WTC11 (cell line): ENCODE measurements around the gene EIF3M. TPM values are rescaled to one million over a fixed set of nuclear protein-coding genes. Genes with fewer than 3 reads are reported as not detected.

Source experiments
- ATAC-seq: fragments of 200-7000 bp; cut with Tn5 transposase; 2 replicates; pipeline ENCODE4 v1.10.0; 2021; ENCODE audit warnings: mild to moderate bottlenecking, moderate library complexity
- CTCF ChIA-PET: fragments of 300-600 bp; sonication (Branson Sonifier 250); formaldehyde crosslinking; loops from one replicate; lab custom pipeline; 2021; ENCODE audit warnings: antibody characterized with exemption; lab: Charles Lee
- POLR2A ChIA-PET: fragments of 350-600 bp; sonication (Branson Sonifier 250); formaldehyde crosslinking; loops from one replicate; lab custom pipeline; 2021; ENCODE audit warnings: antibody characterized with exemption; lab: Charles Lee
- DNase-seq: peaks from one replicate; pipeline ENCODE4 v3.0.0; 2021; ENCODE audit warnings: low spot score
- H3K27ac Mint-ChIP-seq: 2 replicates; pipeline ENCODE4 v1.8.0; 2021; ENCODE audit warnings: mixed read lengths
- H3K27me3 Mint-ChIP-seq: 2 replicates; pipeline ENCODE4 v1.8.0; 2021; ENCODE audit warnings: low read depth, mild to moderate bottlenecking, moderate library complexity, mixed read lengths
- H3K36me3 Mint-ChIP-seq: 2 replicates; pipeline ENCODE4 v1.8.0; 2021; ENCODE audit warnings: mixed read lengths
- H3K4me1 Mint-ChIP-seq: 2 replicates; pipeline ENCODE4 v1.8.0; 2022; ENCODE audit warnings: mixed read lengths
- H3K4me3 Mint-ChIP-seq: 2 replicates; pipeline ENCODE4 v1.8.0; 2021; ENCODE audit warnings: mild to moderate bottlenecking, moderate library complexity, mixed read lengths
- H3K9me3 Mint-ChIP-seq: 2 replicates; pipeline ENCODE4 v1.8.0; 2021; ENCODE audit warnings: mixed read lengths
- CBFB ChIP-seq: sonication (generic); formaldehyde crosslinking; IDR thresholded peaks from 2 replicates; pipeline ENCODE4 v1.8.1; 2022; ENCODE audit warnings: mild to moderate bottlenecking, low read depth, missing genetic modification reagents
- ESRRA ChIP-seq: sonication (generic); formaldehyde crosslinking; IDR thresholded peaks from 2 replicates; pipeline ENCODE4 v1.8.1; 2022; ENCODE audit warnings: mild to moderate bottlenecking, missing genetic modification reagents, borderline replicate concordance
- FOXP1 ChIP-seq: sonication (generic); formaldehyde crosslinking; IDR thresholded peaks from 2 replicates; pipeline ENCODE4 v1.8.0; 2022; ENCODE audit warnings: missing genetic modification reagents, mild to moderate bottlenecking, moderate library complexity, borderline replicate concordance
- GRHL2 ChIP-seq: fragments of 250-450 bp; sonication (Bioruptor Pico); IDR thresholded peaks from 2 replicates; pipeline ENCODE4 v1.8.0; 2022; ENCODE audit warnings: mild to moderate bottlenecking, moderate library complexity; ENCODE audit not compliant: insufficient replicate concordance, severe bottlenecking
- JUN ChIP-seq: sonication (generic); formaldehyde crosslinking; IDR thresholded peaks from 2 replicates; pipeline ENCODE4 v1.8.0; 2023; ENCODE audit warnings: mild to moderate bottlenecking, missing genetic modification reagents
- NFE2L1 ChIP-seq: sonication (generic); formaldehyde crosslinking; IDR thresholded peaks from 2 replicates; pipeline ENCODE4 v1.8.1; 2023; ENCODE audit warnings: missing genetic modification reagents
- OVOL2 ChIP-seq: fragments of 250-450 bp; sonication (Bioruptor Pico); IDR thresholded peaks from 2 replicates; pipeline ENCODE4 v1.9.0; 2021; ENCODE audit warnings: mild to moderate bottlenecking, borderline replicate concordance
- RORB ChIP-seq: fragments of 250-450 bp; sonication (Bioruptor Pico); IDR thresholded peaks from 2 replicates; pipeline ENCODE4 v1.9.0; 2021; ENCODE audit warnings: mild to moderate bottlenecking
- SMAD4 ChIP-seq: sonication (generic); formaldehyde crosslinking; IDR thresholded peaks from 2 replicates; pipeline ENCODE4 v1.8.0; 2022; ENCODE audit warnings: mild to moderate bottlenecking, missing genetic modification reagents
- TEAD4 ChIP-seq: sonication (generic); formaldehyde crosslinking; IDR thresholded peaks from 2 replicates; pipeline ENCODE4 v1.8.0; 2022; ENCODE audit warnings: mild to moderate bottlenecking, missing genetic modification reagents
- ZBTB21 ChIP-seq: sonication (generic); formaldehyde crosslinking; IDR thresholded peaks from 2 replicates; pipeline ENCODE4 v1.8.1; 2023; ENCODE audit warnings: mild to moderate bottlenecking, missing genetic modification reagents, borderline replicate concordance
- ZNF138 ChIP-seq: sonication (generic); formaldehyde crosslinking; conservative IDR thresholded peaks from 2 replicates; pipeline ENCODE4 v1.8.1; 2022; ENCODE audit warnings: mild to moderate bottlenecking, moderate library complexity, missing genetic modification reagents
- ZNF232 ChIP-seq: sonication (generic); formaldehyde crosslinking; IDR thresholded peaks from 2 replicates; pipeline ENCODE4 v1.8.0; 2022; ENCODE audit warnings: mild to moderate bottlenecking, missing genetic modification reagents
- ZNF263 ChIP-seq: sonication (generic); formaldehyde crosslinking; IDR thresholded peaks from 2 replicates; pipeline ENCODE4 v1.8.1; 2022; ENCODE audit warnings: low read depth, mild to moderate bottlenecking, moderate library complexity, missing genetic modification reagents
- ZNF532 ChIP-seq: fragments of 250-450 bp; sonication (Bioruptor Pico); IDR thresholded peaks from 2 replicates; pipeline ENCODE4 v1.9.0; 2021; ENCODE audit warnings: mild to moderate bottlenecking, borderline replicate concordance
- ZNF671 ChIP-seq: fragments of 250-450 bp; sonication (Bioruptor Pico); IDR thresholded peaks from 2 replicates; pipeline ENCODE4 v1.8.0; 2021; ENCODE audit warnings: mild to moderate bottlenecking
- total RNA-seq: library from RNA; stranded (reverse); gene quantifications from 3 replicates; pipeline ENCODE4 v1.2.3, GENCODE V29; 2021
- TF ChIP-seq, protein P1 (sequence below): sonication (generic); formaldehyde crosslinking; IDR thresholded peaks from 2 replicates; pipeline ENCODE4 v1.8.0; 2023; ENCODE audit warnings: missing genetic modification reagents, mild to moderate bottlenecking, borderline replicate concordance
- TF ChIP-seq, protein P2 (sequence below): sonication (generic); formaldehyde crosslinking; IDR thresholded peaks from 2 replicates; pipeline ENCODE4 v1.8.1; 2023; ENCODE audit warnings: mild to moderate bottlenecking, missing genetic modification reagents
- TF ChIP-seq, protein P3 (sequence below): sonication (generic); formaldehyde crosslinking; IDR thresholded peaks from 2 replicates; pipeline ENCODE4 v1.8.1; 2022; ENCODE audit warnings: missing genetic modification reagents, borderline replicate concordance

EIF3M gene
- total RNA-seq, 1 experiment from 2014 or later, result 365 TPM

DNA sequence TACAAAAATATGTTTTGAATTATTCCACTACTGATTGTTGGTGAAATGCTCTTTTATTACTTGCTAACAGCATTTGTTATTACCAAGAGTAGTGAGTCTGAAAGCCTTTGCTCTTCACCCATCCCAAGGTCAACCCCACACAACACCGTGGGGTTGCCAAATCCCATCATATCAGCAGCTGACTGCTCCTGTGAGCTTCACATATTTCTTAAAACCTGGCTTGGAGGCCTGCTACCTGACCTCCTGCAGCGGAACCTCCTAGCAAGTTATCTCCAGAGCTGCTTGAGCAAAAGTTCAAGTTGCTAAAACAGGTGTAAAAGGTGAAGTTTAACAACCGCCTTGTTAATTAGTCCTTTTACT is 20.1 kb upstream of the EIF3M start (continued):
- TF ChIP-seq, protein P1, sequence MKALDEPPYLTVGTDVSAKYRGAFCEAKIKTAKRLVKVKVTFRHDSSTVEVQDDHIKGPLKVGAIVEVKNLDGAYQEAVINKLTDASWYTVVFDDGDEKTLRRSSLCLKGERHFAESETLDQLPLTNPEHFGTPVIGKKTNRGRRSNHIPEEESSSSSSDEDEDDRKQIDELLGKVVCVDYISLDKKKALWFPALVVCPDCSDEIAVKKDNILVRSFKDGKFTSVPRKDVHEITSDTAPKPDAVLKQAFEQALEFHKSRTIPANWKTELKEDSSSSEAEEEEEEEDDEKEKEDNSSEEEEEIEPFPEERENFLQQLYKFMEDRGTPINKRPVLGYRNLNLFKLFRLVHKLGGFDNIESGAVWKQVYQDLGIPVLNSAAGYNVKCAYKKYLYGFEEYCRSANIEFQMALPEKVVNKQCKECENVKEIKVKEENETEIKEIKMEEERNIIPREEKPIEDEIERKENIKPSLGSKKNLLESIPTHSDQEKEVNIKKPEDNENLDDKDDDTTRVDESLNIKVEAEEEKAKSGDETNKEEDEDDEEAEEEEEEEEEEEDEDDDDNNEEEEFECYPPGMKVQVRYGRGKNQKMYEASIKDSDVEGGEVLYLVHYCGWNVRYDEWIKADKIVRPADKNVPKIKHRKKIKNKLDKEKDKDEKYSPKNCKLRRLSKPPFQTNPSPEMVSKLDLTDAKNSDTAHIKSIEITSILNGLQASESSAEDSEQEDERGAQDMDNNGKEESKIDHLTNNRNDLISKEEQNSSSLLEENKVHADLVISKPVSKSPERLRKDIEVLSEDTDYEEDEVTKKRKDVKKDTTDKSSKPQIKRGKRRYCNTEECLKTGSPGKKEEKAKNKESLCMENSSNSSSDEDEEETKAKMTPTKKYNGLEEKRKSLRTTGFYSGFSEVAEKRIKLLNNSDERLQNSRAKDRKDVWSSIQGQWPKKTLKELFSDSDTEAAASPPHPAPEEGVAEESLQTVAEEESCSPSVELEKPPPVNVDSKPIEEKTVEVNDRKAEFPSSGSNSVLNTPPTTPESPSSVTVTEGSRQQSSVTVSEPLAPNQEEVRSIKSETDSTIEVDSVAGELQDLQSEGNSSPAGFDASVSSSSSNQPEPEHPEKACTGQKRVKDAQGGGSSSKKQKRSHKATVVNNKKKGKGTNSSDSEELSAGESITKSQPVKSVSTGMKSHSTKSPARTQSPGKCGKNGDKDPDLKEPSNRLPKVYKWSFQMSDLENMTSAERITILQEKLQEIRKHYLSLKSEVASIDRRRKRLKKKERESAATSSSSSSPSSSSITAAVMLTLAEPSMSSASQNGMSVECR (CRISPR knock-in tag), result no peak
- no peak for TF ChIP-seq FOXP1 (CRISPR knock-in tag)
- TF ChIP-seq, protein P2, sequence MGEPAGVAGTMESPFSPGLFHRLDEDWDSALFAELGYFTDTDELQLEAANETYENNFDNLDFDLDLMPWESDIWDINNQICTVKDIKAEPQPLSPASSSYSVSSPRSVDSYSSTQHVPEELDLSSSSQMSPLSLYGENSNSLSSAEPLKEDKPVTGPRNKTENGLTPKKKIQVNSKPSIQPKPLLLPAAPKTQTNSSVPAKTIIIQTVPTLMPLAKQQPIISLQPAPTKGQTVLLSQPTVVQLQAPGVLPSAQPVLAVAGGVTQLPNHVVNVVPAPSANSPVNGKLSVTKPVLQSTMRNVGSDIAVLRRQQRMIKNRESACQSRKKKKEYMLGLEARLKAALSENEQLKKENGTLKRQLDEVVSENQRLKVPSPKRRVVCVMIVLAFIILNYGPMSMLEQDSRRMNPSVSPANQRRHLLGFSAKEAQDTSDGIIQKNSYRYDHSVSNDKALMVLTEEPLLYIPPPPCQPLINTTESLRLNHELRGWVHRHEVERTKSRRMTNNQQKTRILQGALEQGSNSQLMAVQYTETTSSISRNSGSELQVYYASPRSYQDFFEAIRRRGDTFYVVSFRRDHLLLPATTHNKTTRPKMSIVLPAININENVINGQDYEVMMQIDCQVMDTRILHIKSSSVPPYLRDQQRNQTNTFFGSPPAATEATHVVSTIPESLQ, result no peak
- no peak for TF ChIP-seq GRHL2 (CRISPR knock-in tag)
- TF ChIP-seq ZNF232 (CRISPR knock-in tag), result no peak
- TF ChIP-seq SMAD4 (CRISPR knock-in tag), result no peak
- no peak for TF ChIP-seq ZNF671 (CRISPR knock-in tag)
- TF ChIP-seq TEAD4 (CRISPR knock-in tag), result no peak
- no peak for TF ChIP-seq ZNF138

DNA sequence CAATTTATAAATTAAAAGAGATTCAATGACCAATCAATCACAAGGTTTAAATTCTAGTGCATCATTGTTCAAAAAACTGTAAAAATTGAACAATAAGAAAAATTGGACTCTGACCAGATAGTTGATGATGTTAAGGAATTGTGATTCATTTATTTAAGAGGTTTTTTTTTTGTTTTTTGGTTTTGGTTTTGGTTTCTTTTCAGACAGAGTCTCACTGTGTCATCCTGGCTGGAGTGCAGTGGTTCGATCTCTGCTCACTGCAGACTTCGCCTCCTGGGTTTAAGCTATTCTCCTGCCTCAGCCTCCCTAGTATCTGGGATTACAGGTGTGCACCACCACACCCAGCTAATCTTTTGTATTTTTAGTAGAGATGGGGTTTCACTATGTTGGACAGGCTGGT is 17.1 kb upstream of the EIF3M start:
- no peak for TF ChIP-seq ZBTB21 (CRISPR knock-in tag)
- H3K4me3 Mint-ChIP-seq, result no peak overlapping the region
- H3K27me3 Mint-ChIP-seq, result peaks cover 13% of the 10 kb centered on the region
- no peak overlapping the region for H3K27ac Mint-ChIP-seq
- no peaks in the 10 kb centered on the region for H3K9me3 Mint-ChIP-seq
- peaks cover 12% of the 10 kb centered on the region for H3K4me1 Mint-ChIP-seq
- DNase-seq, result no peak
- POLR2A ChIA-PET, result no interaction called here
- CTCF ChIA-PET, result no interaction called here
- no peak for ATAC-seq
- H3K36me3 Mint-ChIP-seq, result no peaks in the 10 kb centered on the region

- ATAC-seq (no peak), DNase-seq (no peak)
- Mint-ChIP-seq H3K9me3 (no peaks in the 10 kb centered on the region), H3K4me1 (peaks cover 15% of the 10 kb centered on the region), H3K36me3 (no peaks in the 10 kb centered on the region), H3K27ac (no peak overlapping the region)
- ChIA-PET POLR2A (no interaction called here), CTCF (no interaction called here)
- TF ChIP-seq ESRRA (no peak), OVOL2 (CRISPR knock-in tag) (no peak), ZNF263 (no peak), RORB (CRISPR knock-in tag) (no peak)
- TF ChIP-seq, all 79 proteins: peak for 0
- H3K4me3 Mint-ChIP-seq, result no peak overlapping the region
- H3K27me3 Mint-ChIP-seq, result peaks cover 13% of the 10 kb centered on the region
Observed at GRCh38 chr11:32567154-32567553, 16.5 kb upstream of the EIF3M start.

DNA sequence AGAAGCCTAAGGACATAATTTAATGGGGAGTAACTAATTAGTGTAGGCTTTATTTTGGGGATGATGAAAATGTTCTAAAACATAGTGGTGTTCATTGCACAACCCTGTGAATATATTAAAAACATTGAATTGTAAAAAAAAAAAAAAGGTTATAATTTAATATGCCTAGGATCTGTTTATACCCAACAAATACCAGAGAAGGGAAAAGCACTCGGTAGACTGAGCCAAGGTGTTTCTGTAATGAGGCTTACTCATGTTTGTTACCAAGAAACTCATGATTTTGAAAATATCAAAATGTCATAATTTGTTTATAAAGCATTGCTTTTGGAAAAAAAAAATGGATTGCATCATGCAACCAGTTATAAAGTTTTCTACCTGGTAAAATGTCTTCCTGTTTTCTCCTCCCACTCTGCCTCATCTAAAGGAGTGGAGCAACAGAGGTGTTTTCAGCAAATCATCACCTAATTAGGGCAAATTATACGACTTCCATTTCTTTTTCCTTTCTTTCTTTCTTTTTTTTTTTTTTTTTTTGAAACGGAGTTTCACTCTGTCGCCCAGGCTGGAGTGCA is 14.2 kb upstream of the EIF3M start:
- CTCF ChIA-PET, result interaction anchor here (0.7 kb wide), 1 partner anchor 246 kb away, joined by 5 read pairs; no protein-coding TSS in a partner anchor
- no peak overlapping the region for H3K27ac Mint-ChIP-seq
- no peak for ATAC-seq
- DNase-seq, result no peak
- H3K36me3 Mint-ChIP-seq, result no peaks in the 10 kb centered on the region
- H3K4me3 Mint-ChIP-seq, result no peak overlapping the region
- H3K27me3 Mint-ChIP-seq, result peaks cover 13% of the 10 kb centered on the region
- POLR2A ChIA-PET, result no interaction called here
- H3K9me3 Mint-ChIP-seq, result peaks cover 5% of the 10 kb centered on the region
- peaks cover 15% of the 10 kb centered on the region for H3K4me1 Mint-ChIP-seq
- TF ChIP-seq NFE2L1 (CRISPR knock-in tag) (no peak), JUN (no peak), ZNF532 (no peak), CBFB (CRISPR knock-in tag) (no peak)
- TF ChIP-seq, protein P3, sequence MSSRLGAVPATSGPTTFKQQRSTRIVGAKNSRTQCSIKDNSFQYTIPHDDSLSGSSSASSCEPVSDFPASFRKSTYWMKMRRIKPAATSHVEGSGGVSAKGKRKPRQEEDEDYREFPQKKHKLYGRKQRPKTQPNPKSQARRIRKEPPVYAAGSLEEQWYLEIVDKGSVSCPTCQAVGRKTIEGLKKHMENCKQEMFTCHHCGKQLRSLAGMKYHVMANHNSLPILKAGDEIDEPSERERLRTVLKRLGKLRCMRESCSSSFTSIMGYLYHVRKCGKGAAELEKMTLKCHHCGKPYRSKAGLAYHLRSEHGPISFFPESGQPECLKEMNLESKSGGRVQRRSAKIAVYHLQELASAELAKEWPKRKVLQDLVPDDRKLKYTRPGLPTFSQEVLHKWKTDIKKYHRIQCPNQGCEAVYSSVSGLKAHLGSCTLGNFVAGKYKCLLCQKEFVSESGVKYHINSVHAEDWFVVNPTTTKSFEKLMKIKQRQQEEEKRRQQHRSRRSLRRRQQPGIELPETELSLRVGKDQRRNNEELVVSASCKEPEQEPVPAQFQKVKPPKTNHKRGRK (CRISPR knock-in tag), result no peak
